ENCODE data around the gene C17orf50. TPM values are rescaled to one million over a fixed set of nuclear protein-coding genes. Genes with fewer than 3 reads are reported as not detected.
A peak's percentile ranks its signal among the peaks of the same experiment; 100 is the strongest.

C17orf50 gene
- 0.77 TPM for polyA plus RNA-seq (2013)

GRCh38 chr17:35760587-35760986 is at the start of gene C17orf50:
TSS of gene C17orf50 (plus strand) at chr17:35760887. CDS start at chr17:35760942, 55 bp downstream.
- H3K27me3 ChIP-seq (replicated peaks in 2 of 5; ENCODE audit: control insufficient read depth in 4 of 5, insufficient read depth in 5 of 5, low read length in 4 of 5) = no peaks in the 10 kb centered on the region
- no CpG with 5 or more reads among the region's 1 CpG for WGBS (ENCODE audit: insufficient coverage)
- CTCF ChIA-PET = interaction anchor here (1.3 to 24.9 kb wide), 3 partner anchors 8 to 51 kb away, joined by 4 to 482 read pairs (median 72); partner anchors contain the start of genes GAS2L2 and TAF15
- H3K4me3 ChIP-seq (ENCODE audit: control insufficient read depth in 1 of 7, extremely low read depth in 1 of 7, insufficient read depth in 4 of 7, low read depth in 2 of 7, low read length in 6 of 7) = no peak within 1 kb of the TSS
- peaks cover 0 to 4% (median 0%) of the 10 kb centered on the region in 4 experiments for H3K36me3 ChIP-seq (ENCODE audit: control insufficient read depth in 4 of 4, insufficient read depth in 4 of 4, low read length in 3 of 4)
- POLR2A ChIA-PET = no interaction called here
- H3K4me1 ChIP-seq (ENCODE audit: control extremely low read depth in 1 of 4, control insufficient read depth in 4 of 4, insufficient read depth in 4 of 4, low read length in 3 of 4) = peaks cover 0 to 17% (median 14%) of the 10 kb centered on the region in 4 experiments
- no peak within 1 kb of the TSS for H3K27ac ChIP-seq (ENCODE audit: insufficient read depth in 1 of 2, low read depth in 1 of 2, low read length in 2 of 2, poor library complexity in 1 of 2, severe bottlenecking in 2 of 2)
- H3K9me3 ChIP-seq (ENCODE audit: control extremely low read depth in 1 of 5, control insufficient read depth in 4 of 5, insufficient read depth in 2 of 5, low read depth in 1 of 5, low read length in 4 of 5) = peaks cover 0 to 2% (median 0%) of the 10 kb centered on the region in 5 experiments
- no peak for DNase-seq

- WGBS (ENCODE audit: insufficient coverage) = no CpG with 5 or more reads among the region's 2 CpGs
- no peak overlapping the region for H3K27ac ChIP-seq (ENCODE audit: insufficient read depth in 1 of 2, low read depth in 1 of 2, low read length in 2 of 2, poor library complexity in 1 of 2, severe bottlenecking in 2 of 2)
- peaks cover 8 to 47% (median 26%) of the 10 kb centered on the region in 4 experiments for H3K36me3 ChIP-seq (ENCODE audit: control insufficient read depth in 4 of 4, insufficient read depth in 4 of 4, low read length in 3 of 4)
- H3K27me3 ChIP-seq (replicated peaks in 2 of 5; ENCODE audit: control insufficient read depth in 4 of 5, insufficient read depth in 5 of 5, low read length in 4 of 5) = no peaks in the 10 kb centered on the region
- peaks cover 7 to 25% (median 14%) of the 10 kb centered on the region in 4 experiments for H3K4me1 ChIP-seq (ENCODE audit: control extremely low read depth in 1 of 4, control insufficient read depth in 4 of 4, insufficient read depth in 4 of 4, low read length in 3 of 4)
- no peaks in the 10 kb centered on the region for H3K9me3 ChIP-seq (ENCODE audit: control extremely low read depth in 1 of 5, control insufficient read depth in 4 of 5, insufficient read depth in 2 of 5, low read depth in 1 of 5, low read length in 4 of 5)
- DNase-seq = no peak
- CTCF ChIA-PET = interaction anchor here (0.9 to 2.2 kb wide), 3 partner anchors 15 to 97 kb away, joined by 3 to 5 read pairs (median 3); no protein-coding TSS in a partner anchor
- no peak overlapping the region for H3K4me3 ChIP-seq (ENCODE audit: control insufficient read depth in 1 of 7, extremely low read depth in 1 of 7, insufficient read depth in 4 of 7, low read depth in 2 of 7, low read length in 6 of 7)
- POLR2A ChIA-PET = no interaction called here
These were observed 49.7 kb upstream of the C17orf50 start for GRCh38 chr17:35710950-35711349.

- ChIA-PET POLR2A (interaction anchor here (0.6 kb wide), 1 partner anchor 128 kb away, joined by 5 read pairs; no protein-coding TSS in a partner anchor), CTCF (interaction anchor here (1.0 to 1.6 kb wide), 3 partner anchors 9 to 567 kb away, joined by 3 to 5 read pairs (median 4); no protein-coding TSS in a partner anchor)
- no peaks in the 10 kb centered on the region for H3K9me3 ChIP-seq (ENCODE audit: control extremely low read depth in 1 of 5, control insufficient read depth in 4 of 5, insufficient read depth in 2 of 5, low read depth in 1 of 5, low read length in 4 of 5)
- no peak overlapping the region for H3K27ac ChIP-seq (ENCODE audit: insufficient read depth in 1 of 2, low read depth in 1 of 2, low read length in 2 of 2, poor library complexity in 1 of 2, severe bottlenecking in 2 of 2)
- H3K27me3 ChIP-seq (replicated peaks in 2 of 5; ENCODE audit: control insufficient read depth in 4 of 5, insufficient read depth in 5 of 5, low read length in 4 of 5) = no peaks in the 10 kb centered on the region
- no peak overlapping the region for H3K4me3 ChIP-seq (ENCODE audit: control insufficient read depth in 1 of 7, extremely low read depth in 1 of 7, insufficient read depth in 4 of 7, low read depth in 2 of 7, low read length in 6 of 7)
- WGBS (ENCODE audit: insufficient coverage) = 41% methylated on average over 7 of the region's 7 CpGs
- H3K36me3 ChIP-seq (ENCODE audit: control insufficient read depth in 4 of 4, insufficient read depth in 4 of 4, low read length in 3 of 4) = peaks cover 21 to 68% (median 41%) of the 10 kb centered on the region in 4 experiments
- DNase-seq = peak in 1 of 3 donors; percentile 23
- peaks cover 7 to 22% (median 14%) of the 10 kb centered on the region in 4 experiments for H3K4me1 ChIP-seq (ENCODE audit: control extremely low read depth in 1 of 4, control insufficient read depth in 4 of 4, insufficient read depth in 4 of 4, low read length in 3 of 4)
These were observed 47.5 kb upstream of the C17orf50 start for GRCh38 chr17:35713069-35713728.

GRCh38 chr17:35714988-35715387 is 45.7 kb upstream of the C17orf50 start:
- H3K36me3 ChIP-seq (ENCODE audit: control insufficient read depth in 4 of 4, insufficient read depth in 4 of 4, low read length in 3 of 4) = peaks cover 24 to 71% (median 40%) of the 10 kb centered on the region in 4 experiments
- no peak for DNase-seq
- POLR2A ChIA-PET = no interaction called here
- WGBS (ENCODE audit: insufficient coverage) = 90% methylated on average over 2 of the region's 2 CpGs
- no peak overlapping the region for H3K27ac ChIP-seq (ENCODE audit: insufficient read depth in 1 of 2, low read depth in 1 of 2, low read length in 2 of 2, poor library complexity in 1 of 2, severe bottlenecking in 2 of 2)
- no peak overlapping the region for H3K4me3 ChIP-seq (ENCODE audit: control insufficient read depth in 1 of 7, extremely low read depth in 1 of 7, insufficient read depth in 4 of 7, low read depth in 2 of 7, low read length in 6 of 7)
- no peaks in the 10 kb centered on the region for H3K9me3 ChIP-seq (ENCODE audit: control extremely low read depth in 1 of 5, control insufficient read depth in 4 of 5, insufficient read depth in 2 of 5, low read depth in 1 of 5, low read length in 4 of 5)
- H3K27me3 ChIP-seq (replicated peaks in 2 of 5; ENCODE audit: control insufficient read depth in 4 of 5, insufficient read depth in 5 of 5, low read length in 4 of 5) = no peaks in the 10 kb centered on the region
- H3K4me1 ChIP-seq (ENCODE audit: control extremely low read depth in 1 of 4, control insufficient read depth in 4 of 4, insufficient read depth in 4 of 4, low read length in 3 of 4) = peaks cover 0 to 10% (median 6%) of the 10 kb centered on the region in 4 experiments
- CTCF ChIA-PET = interaction anchor here (0.8 kb wide), 1 partner anchor 20 kb away, joined by 3 read pairs; no protein-coding TSS in a partner anchor

GRCh38 chr17:35715416-35715815 is 45.3 kb upstream of the C17orf50 start:
- H3K4me3 ChIP-seq (ENCODE audit: control insufficient read depth in 1 of 7, extremely low read depth in 1 of 7, insufficient read depth in 4 of 7, low read depth in 2 of 7, low read length in 6 of 7) = no peak overlapping the region
- ChIA-PET POLR2A (no interaction called here), CTCF (interaction anchor here (0.6 to 0.8 kb wide), 2 partner anchors 21 to 60 kb away, joined by 3 read pairs; no protein-coding TSS in a partner anchor)
- DNase-seq = no peak
- peaks cover 0 to 10% (median 6%) of the 10 kb centered on the region in 4 experiments for H3K4me1 ChIP-seq (ENCODE audit: control extremely low read depth in 1 of 4, control insufficient read depth in 4 of 4, insufficient read depth in 4 of 4, low read length in 3 of 4)
- H3K27ac ChIP-seq (ENCODE audit: insufficient read depth in 1 of 2, low read depth in 1 of 2, low read length in 2 of 2, poor library complexity in 1 of 2, severe bottlenecking in 2 of 2) = no peak overlapping the region
- H3K27me3 ChIP-seq (replicated peaks in 2 of 5; ENCODE audit: control insufficient read depth in 4 of 5, insufficient read depth in 5 of 5, low read length in 4 of 5) = no peaks in the 10 kb centered on the region
- H3K9me3 ChIP-seq (ENCODE audit: control extremely low read depth in 1 of 5, control insufficient read depth in 4 of 5, insufficient read depth in 2 of 5, low read depth in 1 of 5, low read length in 4 of 5) = no peaks in the 10 kb centered on the region
- peaks cover 23 to 69% (median 38%) of the 10 kb centered on the region in 4 experiments for H3K36me3 ChIP-seq (ENCODE audit: control insufficient read depth in 4 of 4, insufficient read depth in 4 of 4, low read length in 3 of 4)

GRCh38 chr17:35716173-35716572 is 44.5 kb upstream of the C17orf50 start:
- POLR2A ChIA-PET = no interaction called here
- Histone ChIP-seq H3K4me3 (ENCODE audit: control insufficient read depth in 1 of 7, extremely low read depth in 1 of 7, insufficient read depth in 4 of 7, low read depth in 2 of 7, low read length in 6 of 7) (no peak overlapping the region), H3K27me3 (replicated peaks in 2 of 5; ENCODE audit: control insufficient read depth in 4 of 5, insufficient read depth in 5 of 5, low read length in 4 of 5) (no peaks in the 10 kb centered on the region), H3K4me1 (ENCODE audit: control extremely low read depth in 1 of 4, control insufficient read depth in 4 of 4, insufficient read depth in 4 of 4, low read length in 3 of 4) (peaks cover 0 to 10% (median 6%) of the 10 kb centered on the region in 4 experiments), H3K9me3 (ENCODE audit: control extremely low read depth in 1 of 5, control insufficient read depth in 4 of 5, insufficient read depth in 2 of 5, low read depth in 1 of 5, low read length in 4 of 5) (no peaks in the 10 kb centered on the region), H3K36me3 (ENCODE audit: control insufficient read depth in 4 of 4, insufficient read depth in 4 of 4, low read length in 3 of 4) (peaks cover 20 to 64% (median 36%) of the 10 kb centered on the region in 4 experiments), H3K27ac (ENCODE audit: insufficient read depth in 1 of 2, low read depth in 1 of 2, low read length in 2 of 2, poor library complexity in 1 of 2, severe bottlenecking in 2 of 2) (no peak overlapping the region)
- CTCF ChIA-PET = no interaction called here
- DNase-seq = no peak
- WGBS (ENCODE audit: insufficient coverage) = 92% methylated on average over 3 of the region's 3 CpGs

GRCh38 chr17:35716897-35717465 is 43.7 kb upstream of the C17orf50 start:
- Histone ChIP-seq H3K27me3 (replicated peaks in 2 of 5; ENCODE audit: control insufficient read depth in 4 of 5, insufficient read depth in 5 of 5, low read length in 4 of 5) (no peaks in the 10 kb centered on the region), H3K9me3 (ENCODE audit: control extremely low read depth in 1 of 5, control insufficient read depth in 4 of 5, insufficient read depth in 2 of 5, low read depth in 1 of 5, low read length in 4 of 5) (no peaks in the 10 kb centered on the region), H3K4me3 (ENCODE audit: control insufficient read depth in 1 of 7, extremely low read depth in 1 of 7, insufficient read depth in 4 of 7, low read depth in 2 of 7, low read length in 6 of 7) (no peak overlapping the region), H3K27ac (ENCODE audit: insufficient read depth in 1 of 2, low read depth in 1 of 2, low read length in 2 of 2, poor library complexity in 1 of 2, severe bottlenecking in 2 of 2) (no peak overlapping the region), H3K36me3 (ENCODE audit: control insufficient read depth in 4 of 4, insufficient read depth in 4 of 4, low read length in 3 of 4) (peaks cover 21 to 69% (median 34%) of the 10 kb centered on the region in 4 experiments), H3K4me1 (ENCODE audit: control extremely low read depth in 1 of 4, control insufficient read depth in 4 of 4, insufficient read depth in 4 of 4, low read length in 3 of 4) (peaks cover 0 to 10% (median 6%) of the 10 kb centered on the region in 4 experiments)
- CTCF ChIA-PET = interaction anchor here (1.0 kb wide), 1 partner anchor 13 kb away, joined by 3 read pairs; no protein-coding TSS in a partner anchor
- WGBS (ENCODE audit: insufficient coverage) = 94% methylated on average over 3 of the region's 4 CpGs
- no peak for DNase-seq
- POLR2A ChIA-PET = no interaction called here

Measured in common myeloid progenitor, CD34-positive (primary cell).